Mammary epithelial cell (primary cell): ENCODE measurements around the gene MRFAP1L1.

Experiments
- EZH2 ChIP-seq: IDR thresholded peaks from 2 replicates; pipeline ENCODE4 v1.6.1; 2012; ENCODE audit warnings: low read length, inconsistent platforms, borderline replicate concordance
- TF ChIP-seq, protein P1 (sequence below), 2 donors: IDR thresholded peaks in 1 of 2; conservative IDR thresholded peaks in 1 of 2; 2 replicates each; pipeline ENCODE4 v1.5.1; 2011 to 2012; ENCODE audit warnings: inconsistent platforms in 2 of 2, low read length in 2 of 2, mild to moderate bottlenecking in 2 of 2, control low read depth in 1 of 2, low read depth in 1 of 2; ENCODE audit not compliant: insufficient read depth in 1 of 2; ENCODE audit errors: extremely low read depth in 1 of 2

DNA sequence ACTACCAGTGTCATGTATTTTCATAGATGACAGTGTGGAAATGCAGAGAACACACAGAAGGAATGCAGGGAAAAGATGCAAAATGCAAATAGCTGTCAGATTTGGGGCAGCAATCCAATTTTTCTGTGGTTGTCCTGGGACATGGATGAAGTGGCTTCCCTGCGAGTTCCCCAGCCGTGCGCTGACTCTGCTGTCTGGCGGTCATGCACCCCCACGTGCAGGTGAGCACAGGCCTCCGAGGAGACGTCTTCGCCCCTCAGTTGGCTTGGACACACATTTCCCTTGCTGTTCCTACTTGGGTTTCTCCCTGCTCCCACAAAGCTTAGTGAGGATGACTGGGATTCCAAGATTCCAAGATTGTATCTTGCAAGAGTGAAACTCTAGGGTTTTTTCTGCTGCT, 30.7 kb upstream of the MRFAP1L1 start:
- TF ChIP-seq, protein P1, sequence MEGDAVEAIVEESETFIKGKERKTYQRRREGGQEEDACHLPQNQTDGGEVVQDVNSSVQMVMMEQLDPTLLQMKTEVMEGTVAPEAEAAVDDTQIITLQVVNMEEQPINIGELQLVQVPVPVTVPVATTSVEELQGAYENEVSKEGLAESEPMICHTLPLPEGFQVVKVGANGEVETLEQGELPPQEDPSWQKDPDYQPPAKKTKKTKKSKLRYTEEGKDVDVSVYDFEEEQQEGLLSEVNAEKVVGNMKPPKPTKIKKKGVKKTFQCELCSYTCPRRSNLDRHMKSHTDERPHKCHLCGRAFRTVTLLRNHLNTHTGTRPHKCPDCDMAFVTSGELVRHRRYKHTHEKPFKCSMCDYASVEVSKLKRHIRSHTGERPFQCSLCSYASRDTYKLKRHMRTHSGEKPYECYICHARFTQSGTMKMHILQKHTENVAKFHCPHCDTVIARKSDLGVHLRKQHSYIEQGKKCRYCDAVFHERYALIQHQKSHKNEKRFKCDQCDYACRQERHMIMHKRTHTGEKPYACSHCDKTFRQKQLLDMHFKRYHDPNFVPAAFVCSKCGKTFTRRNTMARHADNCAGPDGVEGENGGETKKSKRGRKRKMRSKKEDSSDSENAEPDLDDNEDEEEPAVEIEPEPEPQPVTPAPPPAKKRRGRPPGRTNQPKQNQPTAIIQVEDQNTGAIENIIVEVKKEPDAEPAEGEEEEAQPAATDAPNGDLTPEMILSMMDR (conservative IDR thresholded peaks at IDR 0.05 in 1 of 2, IDR thresholded peaks at IDR 0.05 in 1 of 2; ENCODE audit: extremely low read depth in 1 of 2, insufficient read depth in 1 of 2, low read depth in 1 of 2, low read length in 2 of 2), result no peak
- no peak for TF ChIP-seq EZH2
